NT2/D1 (cell line): Measurements from ENCODE around the gene SCAMP2.

Experiments
- DNase-seq: peaks from one replicate; pipeline ENCODE4 v3.0.0-alpha.2; 2011; ENCODE audit warnings: low read depth, low spot score
- H3K27me3 ChIP-seq: 2 replicates; pipeline ENCODE4 v1.6.0; 2011; ENCODE audit warnings: mild to moderate bottlenecking; ENCODE audit not compliant: insufficient read length, insufficient read depth
- H3K36me3 ChIP-seq: 2 replicates; pipeline ENCODE4 v1.6.1; 2011; ENCODE audit warnings: mild to moderate bottlenecking, low read length, mixed read lengths; ENCODE audit not compliant: insufficient read depth, insufficient read length
- H3K4me1 ChIP-seq: 2 replicates; pipeline ENCODE4 v1.5.1; 2011; ENCODE audit not compliant: insufficient read depth, insufficient read length
- H3K4me3 ChIP-seq: 2 replicates; pipeline ENCODE4 v1.5.1; 2011; ENCODE audit warnings: low read depth; ENCODE audit not compliant: insufficient read length
- H3K9ac ChIP-seq: 2 replicates; pipeline ENCODE4 v1.6.0; 2011; ENCODE audit warnings: low read depth; ENCODE audit not compliant: insufficient read length
- H3K9me3 ChIP-seq: 2 replicates; pipeline ENCODE4 v1.5.1; 2011; ENCODE audit warnings: mild to moderate bottlenecking, low read length; ENCODE audit not compliant: insufficient read depth
- SUZ12 ChIP-seq: IDR thresholded peaks from 2 replicates; pipeline ENCODE4 v1.6.1; 2011; ENCODE audit not compliant: insufficient read length, insufficient read depth; ENCODE audit errors: extremely low read depth
- YY1 ChIP-seq: IDR thresholded peaks from 2 replicates; pipeline ENCODE4 v1.6.1; 2011; ENCODE audit not compliant: insufficient read length, insufficient read depth
- ZNF274 ChIP-seq: IDR thresholded peaks from 2 replicates; pipeline ENCODE4 v1.6.1; 2011; ENCODE audit warnings: mild to moderate bottlenecking, low read depth, low read length

The SCAMP2 gene

GRCh38 chr15:74867466-74868038 is 5.6 kb downstream of the SCAMP2 start:
- no peak overlapping the region for H3K9ac ChIP-seq
- DNase-seq = no peak
- H3K4me1 ChIP-seq = peaks cover 2% of the 10 kb centered on the region

DNA sequence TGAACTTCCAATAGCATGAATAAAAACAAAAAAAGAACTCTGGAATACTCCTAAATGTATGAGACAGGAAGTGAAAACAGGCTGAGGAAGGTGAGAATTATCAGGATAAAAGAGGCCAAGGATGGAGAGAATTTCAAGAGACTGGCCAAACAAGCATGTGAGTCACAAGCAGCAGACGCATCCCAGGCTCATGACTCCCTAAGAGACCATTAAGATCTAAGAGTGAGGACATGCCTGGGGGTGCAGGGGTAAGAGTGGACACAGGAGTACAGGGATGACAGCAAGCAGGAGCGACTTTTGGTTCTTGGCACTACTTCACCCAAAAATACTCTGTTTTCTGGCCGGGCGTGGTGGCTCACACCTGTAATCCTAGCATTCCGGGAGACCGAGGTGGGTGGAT is 7.1 kb downstream of the SCAMP2 start:
- TF ChIP-seq ZNF274 = no peak
- TF ChIP-seq SUZ12 = no peak
- no peak for TF ChIP-seq YY1
- Histone ChIP-seq H3K4me1 (peaks cover 2% of the 10 kb centered on the region), H3K4me3 (no peak overlapping the region), H3K36me3 (peaks cover 17% of the 10 kb centered on the region), H3K27me3 (no peaks in the 10 kb centered on the region), H3K9ac (no peak overlapping the region), H3K9me3 (peaks cover 16% of the 10 kb centered on the region)
- no peak for DNase-seq

More at GRCh38 chr15:74867466-74868038, 5.6 kb downstream of the SCAMP2 start:
- H3K9me3 ChIP-seq = peaks cover 16% of the 10 kb centered on the region
- TF ChIP-seq ZNF274 = no peak
- no peaks in the 10 kb centered on the region for H3K27me3 ChIP-seq
- H3K36me3 ChIP-seq = peaks cover 17% of the 10 kb centered on the region
- H3K4me3 ChIP-seq = no peak overlapping the region

- H3K4me3 ChIP-seq = no peak overlapping the region
- peaks cover 16% of the 10 kb centered on the region for H3K9me3 ChIP-seq
- H3K36me3 ChIP-seq = peaks cover 17% of the 10 kb centered on the region
- H3K9ac ChIP-seq = no peak overlapping the region
- DNase-seq = no peak
- no peaks in the 10 kb centered on the region for H3K27me3 ChIP-seq
- no peak for TF ChIP-seq YY1
- no peak for TF ChIP-seq ZNF274
- TF ChIP-seq SUZ12 = no peak
- H3K4me1 ChIP-seq = peaks cover 2% of the 10 kb centered on the region
Observed at GRCh38 chr15:74865316-74865715, 7.8 kb downstream of the SCAMP2 start.

DNA sequence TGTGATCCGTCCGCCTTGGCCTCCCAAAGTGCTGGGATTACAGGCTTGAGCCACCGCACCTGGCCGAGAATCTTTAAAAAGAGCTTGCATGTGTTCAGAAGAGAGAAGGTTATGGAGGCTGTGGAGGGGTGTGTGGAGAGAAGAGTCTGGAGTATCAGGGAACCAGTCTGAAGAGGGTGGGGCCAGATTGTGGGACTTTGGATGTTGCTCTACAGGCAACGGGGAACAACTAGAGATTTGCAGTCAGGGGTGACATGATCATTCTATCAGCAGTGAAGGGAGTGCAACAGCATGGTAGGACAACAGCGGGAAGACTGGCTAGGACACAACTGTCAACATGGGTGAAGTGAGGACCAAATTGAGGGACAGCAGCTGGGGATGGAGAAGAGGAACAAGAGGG is 8.9 kb downstream of the SCAMP2 start:
- H3K36me3 ChIP-seq = peaks cover 18% of the 10 kb centered on the region
- no peaks in the 10 kb centered on the region for H3K27me3 ChIP-seq
- H3K4me1 ChIP-seq = no peaks in the 10 kb centered on the region
- H3K4me3 ChIP-seq = no peak overlapping the region
- TF ChIP-seq YY1 = no peak
- TF ChIP-seq ZNF274 = no peak
- no peak for TF ChIP-seq SUZ12
- H3K9ac ChIP-seq = no peak overlapping the region
- H3K9me3 ChIP-seq = peaks cover 16% of the 10 kb centered on the region
- no peak for DNase-seq

GRCh38 chr15:74863239-74864056 is 9.7 kb downstream of the SCAMP2 start:
- Histone ChIP-seq H3K9me3 (peaks cover 12% of the 10 kb centered on the region), H3K36me3 (peaks cover 18% of the 10 kb centered on the region), H3K27me3 (no peaks in the 10 kb centered on the region), H3K4me1 (no peaks in the 10 kb centered on the region), H3K4me3 (no peak overlapping the region), H3K9ac (no peak overlapping the region)
- no peak for DNase-seq
- no peak for TF ChIP-seq YY1
- TF ChIP-seq SUZ12 = no peak
- TF ChIP-seq ZNF274 = no peak

- H3K4me3 ChIP-seq = no peak overlapping the region
- TF ChIP-seq YY1 (no peak), ZNF274 (no peak), SUZ12 (no peak)
- H3K4me1 ChIP-seq = peaks cover 9% of the 10 kb centered on the region
- DNase-seq = no peak
- H3K9ac ChIP-seq = no peak overlapping the region
- H3K36me3 ChIP-seq = peaks cover 22% of the 10 kb centered on the region
- no peaks in the 10 kb centered on the region for H3K27me3 ChIP-seq
- no peaks in the 10 kb centered on the region for H3K9me3 ChIP-seq
Observed at GRCh38 chr15:74858369-74858740, 14.8 kb downstream of the SCAMP2 start.

GRCh38 chr15:74857671-74858368 is 15.3 kb downstream of the SCAMP2 start:
- no peak overlapping the region for H3K9ac ChIP-seq
- H3K4me3 ChIP-seq = no peak overlapping the region
- peaks cover 27% of the 10 kb centered on the region for H3K36me3 ChIP-seq
- no peak for DNase-seq
- peaks cover 9% of the 10 kb centered on the region for H3K4me1 ChIP-seq
- no peaks in the 10 kb centered on the region for H3K27me3 ChIP-seq
- H3K9me3 ChIP-seq = no peaks in the 10 kb centered on the region
- TF ChIP-seq SUZ12 = no peak
- TF ChIP-seq ZNF274 = no peak
- TF ChIP-seq YY1 = no peak
